ENCODE results near the gene OSBPL8. TPM values are rescaled to one million over a fixed set of nuclear protein-coding genes. Genes with fewer than 3 reads are reported as not detected.

OSBPL8 gene
- total and polyA plus RNA-seq, 9 of the 15 experiments (the other 6 are each of a cell fraction or from before 2014, with no cell fraction given) = 17.4 to 82.7 (median 42.8) TPM

- no peak for TF ChIP-seq ZNF398 (CRISPR knock-in tag; IDR thresholded peaks at IDR 0.05)
- TF ChIP-seq CREB1 (IDR thresholded peaks at IDR 0.05) = no peak
- no peak for TF ChIP-seq CREB1 (CRISPR knock-in tag; IDR thresholded peaks at IDR 0.05)
- no peak for TF ChIP-seq NBN (IDR thresholded peaks at IDR 0.05; ENCODE audit: low read depth)
- TF ChIP-seq SRSF9 (IDR thresholded peaks at IDR 0.05; ENCODE audit: borderline replicate concordance, low read depth, low read length) = no peak
Observed at GRCh38 chr12:76495556-76495955, 64.0 kb downstream of the OSBPL8 start (continued).

GRCh38 chr12:76491292-76491691, 68.3 kb downstream of the OSBPL8 start:
- CTCF ChIA-PET (ENCODE audit: low intra/inter-chr PET ratio) = no interaction called here
- H3K79me2 ChIP-seq (ENCODE audit: control insufficient read depth, insufficient read depth, low read length) = no peaks in the 10 kb centered on the region

More at GRCh38 chr12:76491292-76491691, 68.3 kb downstream of the OSBPL8 start:
- H3K4me3 ChIP-seq = no peak overlapping the region
- H3K27ac ChIP-seq (ENCODE audit: extremely low read depth, low read depth, low read length) = no peak overlapping the region
- no TSS peak for BruUV-seq (replicated peaks)
- no peaks in the 10 kb centered on the region for H3K9me1 ChIP-seq (ENCODE audit: control insufficient read depth, insufficient read depth, low read length)
- no peaks in the 10 kb centered on the region for H4K20me1 ChIP-seq (replicated peaks; ENCODE audit: control insufficient read depth, insufficient read depth, low read length)
- POLR2A ChIA-PET = no interaction called here
- intact Hi-C loops (cut with micrococcal nuclease) (no loop called here), in situ Hi-C loops (cut with MboI) (no loop called here)
- H3K9ac ChIP-seq (ENCODE audit: insufficient read depth in 1 of 2, low read depth in 2 of 2, low read length in 2 of 2) = no peak overlapping the region
- no peak overlapping the region for H3K4me2 ChIP-seq (ENCODE audit: insufficient read depth, low read length)
- DNase-seq (ENCODE audit: extremely low read depth in 1 of 4, low spot score in 3 of 4) (no peak), ATAC-seq (no peak), FAIRE-seq (no peak)
- no peaks in the 10 kb centered on the region for H3K27me3 ChIP-seq (ENCODE audit: control insufficient read depth in 2 of 2, insufficient read depth in 2 of 2, low read length in 2 of 2)
- H3K9me3 ChIP-seq (replicated peaks; ENCODE audit: control insufficient read depth, insufficient read depth, low read depth, low read length) = no peaks in the 10 kb centered on the region
- TF ChIP-seq POLR2G (IDR thresholded peaks at IDR 0.05; ENCODE audit: low read depth, low read length) = no peak
- H3K4me1 ChIP-seq (replicated peaks in 1 of 2; ENCODE audit: control insufficient read depth in 2 of 2, insufficient read depth in 2 of 2, low read length in 2 of 2) = no peaks in the 10 kb centered on the region
- H3K36me3 ChIP-seq (ENCODE audit: control insufficient read depth, insufficient read depth, low read length) = peaks cover 4% of the 10 kb centered on the region; the same call in 1 of the 3 replicates
- 86% methylated on average over 1 of the region's 1 CpG for WGBS (ENCODE audit: insufficient coverage, low coverage, missing lambda C conversion rate)
- no peak overlapping the region for H2AFZ ChIP-seq (ENCODE audit: low read depth, low read length)
